ENCODE measurements around the gene GRB10. TPM values are rescaled to one million over a fixed set of nuclear protein-coding genes. Genes with fewer than 3 reads are reported as not detected.

The GRB10 gene
- total RNA-seq, result under 1 TPM; 0.42 to 0.78 TPM

- CTCF ChIA-PET, result no interaction called here
Measured at GRCh38 chr7:50782375-50783208, at the start of gene GRB10. TSS of gene GRB10 (minus strand) at chr7:50782896. CDS start at chr7:50732322, 50,574 bp downstream.

GRCh38 chr7:50828801-50829200 is 46.1 kb upstream of the GRB10 start:
- ChIA-PET POLR2A (no interaction called here), CTCF (no interaction called here)

More at GRCh38 chr7:50782375-50783208, at the start of gene GRB10:
- POLR2A ChIA-PET, result no interaction called here

GRCh38 chr7:50828116-50828515 is 45.4 kb upstream of the GRB10 start:
- POLR2A ChIA-PET, result no interaction called here
- CTCF ChIA-PET, result no interaction called here

GRCh38 chr7:50827281-50827680 is 44.6 kb upstream of the GRB10 start:
- POLR2A ChIA-PET, result no interaction called here
- CTCF ChIA-PET, result no interaction called here

GRCh38 chr7:50826371-50827172 is 43.9 kb upstream of the GRB10 start:
- ChIA-PET POLR2A (no interaction called here), CTCF (no interaction called here)

GRCh38 chr7:50825465-50825864 is 42.8 kb upstream of the GRB10 start:
- ChIA-PET CTCF (no interaction called here), POLR2A (no interaction called here)

GRCh38 chr7:50824882-50825281 is 42.2 kb upstream of the GRB10 start:
- ChIA-PET POLR2A (no interaction called here), CTCF (no interaction called here)

GRCh38 chr7:50822706-50823105 is 40.0 kb upstream of the GRB10 start:
- ChIA-PET POLR2A (no interaction called here), CTCF (no interaction called here)

GRCh38 chr7:50822110-50822509 is 39.4 kb upstream of the GRB10 start:
- ChIA-PET POLR2A (no interaction called here), CTCF (no interaction called here)

- CTCF ChIA-PET, result no interaction called here
- POLR2A ChIA-PET, result no interaction called here
Measured at GRCh38 chr7:50821457-50822008, 38.8 kb upstream of the GRB10 start.

- POLR2A ChIA-PET, result no interaction called here
- CTCF ChIA-PET, result no interaction called here
Measured at GRCh38 chr7:50818324-50818723, 35.6 kb upstream of the GRB10 start.

- POLR2A ChIA-PET, result no interaction called here
- CTCF ChIA-PET, result interaction anchor here (0.7 kb wide), 1 partner anchor 45 kb away, joined by 4 read pairs; no protein-coding TSS in a partner anchor
Measured at GRCh38 chr7:50817561-50817960, 34.9 kb upstream of the GRB10 start.

GRCh38 chr7:50815138-50815537 is 32.4 kb upstream of the GRB10 start:
- ChIA-PET POLR2A (no interaction called here), CTCF (no interaction called here)

GRCh38 chr7:50814166-50814565 is 31.5 kb upstream of the GRB10 start:
- POLR2A ChIA-PET, result no interaction called here

GRCh38 chr7:50812841-50813475 is 30.3 kb upstream of the GRB10 start:
- CTCF ChIA-PET, result no interaction called here
- POLR2A ChIA-PET, result no interaction called here

More at GRCh38 chr7:50814166-50814565, 31.5 kb upstream of the GRB10 start:
- CTCF ChIA-PET, result no interaction called here

- ChIA-PET POLR2A (no interaction called here), CTCF (no interaction called here)
Measured at GRCh38 chr7:50812094-50812493, 29.4 kb upstream of the GRB10 start.

GRCh38 chr7:50808282-50808888 is 25.7 kb upstream of the GRB10 start:
- ChIA-PET CTCF (no interaction called here), POLR2A (no interaction called here)

GRCh38 chr7:50807026-50807730 is 24.5 kb upstream of the GRB10 start:
- CTCF ChIA-PET, result no interaction called here
- POLR2A ChIA-PET, result no interaction called here

- ChIA-PET CTCF (no interaction called here), POLR2A (no interaction called here)
Measured at GRCh38 chr7:50806143-50806542, 23.4 kb upstream of the GRB10 start.

Data from activated CD8-positive, alpha-beta memory T cell treated with anti-CD3 and anti-CD28 coated beads for 36 hours (primary cell).